ENCODE results near the gene COASY. TPM values are rescaled to one million over a fixed set of nuclear protein-coding genes. Genes with fewer than 3 reads are reported as not detected.
A peak's percentile ranks its signal among the peaks of the same experiment; 100 is the strongest.

The COASY gene
- total and polyA plus RNA-seq, 2 of the 4 experiments (the other 2 are of a cell fraction), result 10.6 to 44.0 TPM

- Histone ChIP-seq H3K4me3 (ENCODE audit: insufficient read depth, low read depth, low read length) (peak overlapping the region; percentile 53), H3K9ac (ENCODE audit: low read depth, low read length) (peak overlapping the region; percentile 81), H3K4me1 (ENCODE audit: control insufficient read depth, insufficient read depth, low read length) (peaks cover 12% of the 10 kb centered on the region), H2AFZ (replicated peaks; ENCODE audit: low read length, poor library complexity) (peak overlapping the region; percentile 90), H2BK15ac (ENCODE audit: low read depth, low read length) (0 out of 3 replicates have a peak overlapping the region, but pooled peaks have one; percentile 7), H3K27me3 (ENCODE audit: control insufficient read depth, insufficient read depth, low read length) (no peaks in the 10 kb centered on the region), H2BK20ac (ENCODE audit: low read depth, low read length) (peak overlapping the region; percentile 17; the same call in 1 of the 2 replicates), H3K9me3 (ENCODE audit: control insufficient read depth, insufficient read depth, low read length) (no peaks in the 10 kb centered on the region), H3K23ac (ENCODE audit: low read depth, low read length) (peak overlapping the region; percentile 92), H3K36me3 (ENCODE audit: control insufficient read depth, insufficient read depth, low read length) (peaks cover 26% of the 10 kb centered on the region), H4K5ac (ENCODE audit: low read depth, low read length) (peak overlapping the region; percentile 31), H3K79me1 (ENCODE audit: low read depth in 1 of 2, low read length in 2 of 2) (peaks cover 16 to 32% of the 10 kb centered on the region in 2 experiments), H3K4ac (ENCODE audit: low read depth, low read length) (peak overlapping the region; percentile 97), H4K91ac (ENCODE audit: insufficient read depth, low read depth, low read length) (peak overlapping the region; percentile 98), H3K18ac (ENCODE audit: low read depth, low read length) (peak overlapping the region; percentile 19), H3K27ac (ENCODE audit: insufficient read depth, low read length) (peak overlapping the region; percentile 55), H3K14ac (replicated peaks; ENCODE audit: low read depth, low read length) (peak overlapping the region; percentile 96), H2AK5ac (ENCODE audit: low read depth, low read length) (peak overlapping the region; percentile 93), H3K9me1 (ENCODE audit: insufficient read depth, low read length) (peaks cover 25% of the 10 kb centered on the region), H4K20me1 (ENCODE audit: insufficient read depth, low read length) (peaks cover 9% of the 10 kb centered on the region; the same call in 1 of the 2 replicates), H3K56ac (ENCODE audit: extremely low read depth, insufficient read depth, low read length) (peak overlapping the region; percentile 63), H2BK120ac (ENCODE audit: low read depth, low read length) (peak overlapping the region; percentile 69), H2AK9ac (replicated peaks; ENCODE audit: low read depth, low read length, poor library complexity) (peak overlapping the region; percentile 99), H4K8ac (ENCODE audit: low read depth in 2 of 2, low read length in 2 of 2) (peak overlapping the region; percentile 72 to 95), H3K4me2 (ENCODE audit: low read depth, low read length) (peak overlapping the region; percentile 90), H2BK5ac (ENCODE audit: low read depth, low read length, poor library complexity, severe bottlenecking) (peak overlapping the region; percentile 63)
- WGBS, 2 experiments (ENCODE audit: extremely low coverage in 2 of 2, insufficient read length in 1 of 2), result 0% methylated on average over 41 of the region's 65 CpGs; no CpG with 5 or more reads in 1 of the 2 experiments
- peak; percentile 78 for DNase-seq
- dilution Hi-C loops (cut with HindIII; ENCODE audit: low sequenced_read_pairs, unreplicated experiment) (no loop called here), in situ Hi-C loops (cut with MboI; ENCODE audit: low sequenced_read_pairs) (no loop called here), intact Hi-C loops (cut with micrococcal nuclease) (no loop called here)
- no TSS peak for BruUV-seq (replicated peaks)
- ChIA-PET POLR2A (ENCODE audit: unreplicated experiment) (interaction anchor here (1.6 to 1.8 kb wide), 3 partner anchors 16 to 116 kb away, joined by 4 to 6 read pairs (median 4); partner anchors contain the start of gene CAVIN1), CTCF (interaction anchor here (0.6 to 1.8 kb wide), 3 partner anchors 9 to 572 kb away, joined by 3 to 6 read pairs (median 3); no protein-coding TSS in a partner anchor)
- TF ChIP-seq POLR2A (IDR thresholded peaks at IDR 0.05; ENCODE audit: low read depth, low read length) (peak; percentile 7; the same call in 1 of the 2 replicates), USF2 (IDR thresholded peaks at IDR 0.05; ENCODE audit: low read depth, low read length) (no peak; the same call in 1 of the 2 replicates), MXI1 (IDR thresholded peaks at IDR 0.05; ENCODE audit: borderline replicate concordance, low read depth, low read length) (peak; percentile 83), MAZ (IDR thresholded peaks at IDR 0.05; ENCODE audit: borderline replicate concordance, low read depth, low read length) (peak; percentile 69; the same call in 1 of the 2 replicates), RCOR1 (IDR thresholded peaks at IDR 0.05; ENCODE audit: insufficient replicate concordance, low read length) (no peak), SMC3 (IDR thresholded peaks at IDR 0.05; ENCODE audit: low read depth, low read length) (no peak)
- peak; percentile 84 for ATAC-seq (ENCODE audit: low read depth)
Observed at GRCh38 chr17:42536372-42537155, 25.4 kb upstream of the COASY start.

Data from IMR-90 (cell line).